Measurements from ENCODE around the gene PRMT7.

Gene PRMT7

GRCh38 chr16:68349838-68350410 lies 39.1 kb downstream of the PRMT7 start:
- no peak for FAIRE-seq

- FAIRE-seq: no peak
Measured at GRCh38 chr16:68350813-68351350, 40.1 kb downstream of the PRMT7 start.

- no peak for FAIRE-seq
Measured at GRCh38 chr16:68351463-68351862, 40.6 kb downstream of the PRMT7 start.

- no peak for FAIRE-seq
Measured at GRCh38 chr16:68351991-68352431, 41.2 kb downstream of the PRMT7 start.

GRCh38 chr16:68353366-68353765 lies 42.5 kb downstream of the PRMT7 start:
- FAIRE-seq: no peak

- FAIRE-seq: no peak
Measured at GRCh38 chr16:68354816-68355215, 44.0 kb downstream of the PRMT7 start.

- no peak for FAIRE-seq
Measured at GRCh38 chr16:68355447-68356248, 44.8 kb downstream of the PRMT7 start.

GRCh38 chr16:68356249-68356918 lies 45.6 kb downstream of the PRMT7 start:
- no peak for FAIRE-seq

- no peak for FAIRE-seq
Measured at GRCh38 chr16:68356919-68357286, 46.1 kb downstream of the PRMT7 start.

- no peak for FAIRE-seq
Measured at GRCh38 chr16:68357521-68357922, 46.7 kb downstream of the PRMT7 start.

- FAIRE-seq: no peak
Measured at GRCh38 chr16:68357923-68358322, 47.1 kb downstream of the PRMT7 start.

GRCh38 chr16:68358951-68359350 lies 48.1 kb downstream of the PRMT7 start:
- FAIRE-seq: no peak

- FAIRE-seq: no peak
Measured at GRCh38 chr16:68359398-68360191, 48.8 kb downstream of the PRMT7 start.

- no peak for FAIRE-seq
Measured at GRCh38 chr16:68360547-68360946, 49.7 kb downstream of the PRMT7 start.

- no peak for FAIRE-seq
Measured at GRCh38 chr16:68360956-68361355, 50.1 kb downstream of the PRMT7 start.

- no peak for FAIRE-seq
Measured at GRCh38 chr16:68361485-68361884, 50.7 kb downstream of the PRMT7 start.

- no peak for FAIRE-seq
Measured at GRCh38 chr16:68362262-68362913, 51.6 kb downstream of the PRMT7 start.

- FAIRE-seq: no peak
Measured at GRCh38 chr16:68362947-68363657, 52.3 kb downstream of the PRMT7 start.

GRCh38 chr16:68363658-68364521 lies 53.1 kb downstream of the PRMT7 start:
- FAIRE-seq: no peak

- no peak for FAIRE-seq
Measured at GRCh38 chr16:68364561-68364998, 53.8 kb downstream of the PRMT7 start.

All from TTC549 (cell line).